OCI-LY1 (cell line): ENCODE measurements around the gene CCL16.

ENCODE experiments used
- EZH2 ChIP-seq: fragments of 200-600 bp; sonication (generic), shearing (Covaris generic); IDR thresholded peaks from 2 replicates; pipeline ENCODE4 v1.8.0; 2017; ENCODE audit warnings: borderline replicate concordance, mixed run types, mild to moderate bottlenecking, antibody characterized with exemption, low read length, moderate library complexity, mixed read lengths
- TF ChIP-seq, protein P1 (sequence below): fragments of 200-600 bp; sonication (generic), shearing (Covaris generic); IDR thresholded peaks from 2 replicates; pipeline ENCODE4 v1.5.1; 2017; ENCODE audit warnings: mild to moderate bottlenecking, antibody characterized with exemption, low read length, moderate library complexity, mixed read lengths

DNA sequence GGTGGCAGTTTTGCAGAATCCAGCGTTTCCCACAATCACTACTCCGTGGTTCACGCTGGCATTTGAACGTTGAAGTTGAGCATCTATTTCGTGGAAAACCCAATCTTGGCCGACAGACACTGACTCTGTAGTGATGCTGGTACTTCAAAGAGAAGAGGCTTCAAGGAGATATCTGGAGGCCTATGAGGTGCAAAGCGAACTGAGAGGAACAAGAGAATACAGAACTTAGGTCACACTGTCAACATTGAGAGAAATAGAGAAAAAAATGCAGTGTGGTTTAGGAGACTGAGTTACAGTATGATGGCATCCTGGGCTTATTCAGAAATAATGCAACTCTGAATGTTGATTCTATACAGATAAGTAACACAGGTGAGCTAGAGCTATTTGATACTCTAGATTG is 16.0 kb downstream of the CCL16 start:
- TF ChIP-seq, protein P1, sequence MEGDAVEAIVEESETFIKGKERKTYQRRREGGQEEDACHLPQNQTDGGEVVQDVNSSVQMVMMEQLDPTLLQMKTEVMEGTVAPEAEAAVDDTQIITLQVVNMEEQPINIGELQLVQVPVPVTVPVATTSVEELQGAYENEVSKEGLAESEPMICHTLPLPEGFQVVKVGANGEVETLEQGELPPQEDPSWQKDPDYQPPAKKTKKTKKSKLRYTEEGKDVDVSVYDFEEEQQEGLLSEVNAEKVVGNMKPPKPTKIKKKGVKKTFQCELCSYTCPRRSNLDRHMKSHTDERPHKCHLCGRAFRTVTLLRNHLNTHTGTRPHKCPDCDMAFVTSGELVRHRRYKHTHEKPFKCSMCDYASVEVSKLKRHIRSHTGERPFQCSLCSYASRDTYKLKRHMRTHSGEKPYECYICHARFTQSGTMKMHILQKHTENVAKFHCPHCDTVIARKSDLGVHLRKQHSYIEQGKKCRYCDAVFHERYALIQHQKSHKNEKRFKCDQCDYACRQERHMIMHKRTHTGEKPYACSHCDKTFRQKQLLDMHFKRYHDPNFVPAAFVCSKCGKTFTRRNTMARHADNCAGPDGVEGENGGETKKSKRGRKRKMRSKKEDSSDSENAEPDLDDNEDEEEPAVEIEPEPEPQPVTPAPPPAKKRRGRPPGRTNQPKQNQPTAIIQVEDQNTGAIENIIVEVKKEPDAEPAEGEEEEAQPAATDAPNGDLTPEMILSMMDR, result no peak
- TF ChIP-seq EZH2, result no peak
